KMS-11 (cell line): ENCODE results near the gene PTPRU.

ENCODE experiments used
- H2AFZ ChIP-seq: fragments of 200-600 bp; sonication (generic); 2 replicates; pipeline ENCODE4 v1.6.1; 2016; ENCODE audit warnings: antibody characterized with exemption, mixed run types, low read depth
- H3K27ac ChIP-seq: fragments of 200-600 bp; sonication (generic); 2 replicates; pipeline ENCODE4 v1.6.1; 2016; ENCODE audit warnings: mild to moderate bottlenecking, mixed run types
- H3K27me3 ChIP-seq: fragments of 200-600 bp; sonication (generic); 2 replicates; pipeline ENCODE4 v1.6.1; 2017; ENCODE audit warnings: mild to moderate bottlenecking, low read depth, mixed run types, moderate library complexity; ENCODE audit not compliant: insufficient read depth
- H3K36me3 ChIP-seq: fragments of 200-600 bp; sonication (generic); 2 replicates; pipeline ENCODE4 v1.6.1; 2017; ENCODE audit warnings: mild to moderate bottlenecking, mixed run types; ENCODE audit not compliant: insufficient read depth
- H3K4me1 ChIP-seq: fragments of 200-600 bp; sonication (generic); 2 replicates; pipeline ENCODE4 v1.6.1; 2016; ENCODE audit warnings: mild to moderate bottlenecking, low read depth, mixed run types; ENCODE audit not compliant: poor library complexity, severe bottlenecking
- H3K4me2 ChIP-seq: fragments of 200-600 bp; sonication (generic); 2 replicates; pipeline ENCODE4 v1.7.0; 2016; ENCODE audit warnings: mild to moderate bottlenecking, mixed run types
- H3K4me3 ChIP-seq: fragments of 200-600 bp; sonication (generic); IDR thresholded peaks from 2 replicates; pipeline ENCODE4 v1.6.1; 2017; ENCODE audit warnings: low read depth, low read length, mixed read lengths; ENCODE audit not compliant: insufficient read depth
- H3K79me2 ChIP-seq: fragments of 200-600 bp; sonication (generic); 2 replicates; pipeline ENCODE4 v1.6.1; 2016; ENCODE audit warnings: low read depth, mixed run types; ENCODE audit not compliant: insufficient read depth
- H3K9ac ChIP-seq: fragments of 200-600 bp; sonication (generic); 2 replicates; pipeline ENCODE4 v1.6.1; 2016; ENCODE audit warnings: mild to moderate bottlenecking, mixed run types
- H4K20me1 ChIP-seq: fragments of 200-600 bp; sonication (generic); 2 replicates; pipeline ENCODE4 v1.6.1; 2016; ENCODE audit warnings: mild to moderate bottlenecking, mixed run types; ENCODE audit not compliant: insufficient read depth
- TF ChIP-seq, protein P1 (sequence below): fragments of 200-600 bp; sonication (generic); conservative IDR thresholded peaks from 2 replicates; pipeline ENCODE4 v1.6.1; 2017; ENCODE audit warnings: low read depth, mild to moderate bottlenecking, antibody characterized with exemption, low read length, moderate library complexity, mixed read lengths

PTPRU gene

GRCh38 chr1:29355375-29355774 lies 119.1 kb downstream of the PTPRU start:
- TF ChIP-seq, protein P1, sequence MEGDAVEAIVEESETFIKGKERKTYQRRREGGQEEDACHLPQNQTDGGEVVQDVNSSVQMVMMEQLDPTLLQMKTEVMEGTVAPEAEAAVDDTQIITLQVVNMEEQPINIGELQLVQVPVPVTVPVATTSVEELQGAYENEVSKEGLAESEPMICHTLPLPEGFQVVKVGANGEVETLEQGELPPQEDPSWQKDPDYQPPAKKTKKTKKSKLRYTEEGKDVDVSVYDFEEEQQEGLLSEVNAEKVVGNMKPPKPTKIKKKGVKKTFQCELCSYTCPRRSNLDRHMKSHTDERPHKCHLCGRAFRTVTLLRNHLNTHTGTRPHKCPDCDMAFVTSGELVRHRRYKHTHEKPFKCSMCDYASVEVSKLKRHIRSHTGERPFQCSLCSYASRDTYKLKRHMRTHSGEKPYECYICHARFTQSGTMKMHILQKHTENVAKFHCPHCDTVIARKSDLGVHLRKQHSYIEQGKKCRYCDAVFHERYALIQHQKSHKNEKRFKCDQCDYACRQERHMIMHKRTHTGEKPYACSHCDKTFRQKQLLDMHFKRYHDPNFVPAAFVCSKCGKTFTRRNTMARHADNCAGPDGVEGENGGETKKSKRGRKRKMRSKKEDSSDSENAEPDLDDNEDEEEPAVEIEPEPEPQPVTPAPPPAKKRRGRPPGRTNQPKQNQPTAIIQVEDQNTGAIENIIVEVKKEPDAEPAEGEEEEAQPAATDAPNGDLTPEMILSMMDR = no peak
- no peak overlapping the region for H3K4me2 ChIP-seq

GRCh38 chr1:29356663-29357062 lies 120.3 kb downstream of the PTPRU start:
- H4K20me1 ChIP-seq = no peaks in the 10 kb centered on the region
- no peaks in the 10 kb centered on the region for H3K4me1 ChIP-seq
- peaks cover 69% of the 10 kb centered on the region for H3K27me3 ChIP-seq
- H3K79me2 ChIP-seq = no peaks in the 10 kb centered on the region
- no peak overlapping the region for H3K4me2 ChIP-seq
- no peak overlapping the region; the same call in 1 of the 2 replicates for H2AFZ ChIP-seq
- no peak overlapping the region for H3K4me3 ChIP-seq
- H3K9ac ChIP-seq = no peak overlapping the region
- H3K36me3 ChIP-seq = no peaks in the 10 kb centered on the region
- no peak overlapping the region for H3K27ac ChIP-seq
- TF ChIP-seq, protein P1 = no peak

More at GRCh38 chr1:29355375-29355774, 119.1 kb downstream of the PTPRU start:
- H3K4me1 ChIP-seq = no peaks in the 10 kb centered on the region
- H3K36me3 ChIP-seq = no peaks in the 10 kb centered on the region
- H3K27me3 ChIP-seq = peaks cover 60% of the 10 kb centered on the region
- no peak overlapping the region for H2AFZ ChIP-seq
- H3K27ac ChIP-seq = no peak overlapping the region
- H3K9ac ChIP-seq = no peak overlapping the region
- H3K79me2 ChIP-seq = no peaks in the 10 kb centered on the region
- H4K20me1 ChIP-seq = no peaks in the 10 kb centered on the region
- no peak overlapping the region for H3K4me3 ChIP-seq

DNA sequence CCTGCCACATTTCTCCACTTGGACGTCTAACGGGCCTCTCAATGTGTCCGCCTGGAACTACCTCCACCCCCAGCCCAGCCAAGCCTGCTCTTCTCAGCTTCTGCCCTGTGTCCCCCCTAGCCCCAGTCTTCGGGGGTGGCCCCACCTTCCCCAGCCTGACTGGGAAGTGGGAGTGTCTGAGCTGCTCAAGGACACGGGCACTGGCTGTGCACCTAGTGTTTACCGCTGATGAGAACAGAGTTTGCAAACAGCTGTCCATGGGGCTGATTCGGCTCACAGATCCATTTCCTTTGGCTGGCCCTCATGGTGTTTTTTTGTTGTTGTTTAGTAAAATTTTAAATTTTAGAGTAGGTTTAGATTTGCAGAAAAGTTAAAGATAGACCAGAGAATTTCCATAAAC lies 121.1 kb downstream of the PTPRU start:
- Histone ChIP-seq H3K27me3 (peaks cover 66% of the 10 kb centered on the region), H3K4me1 (no peaks in the 10 kb centered on the region), H3K4me2 (no peak overlapping the region), H3K4me3 (no peak overlapping the region), H3K79me2 (no peaks in the 10 kb centered on the region), H3K27ac (no peak overlapping the region), H2AFZ (no peak overlapping the region), H3K36me3 (no peaks in the 10 kb centered on the region), H3K9ac (no peak overlapping the region), H4K20me1 (no peaks in the 10 kb centered on the region)
- TF ChIP-seq, protein P1 = no peak

GRCh38 chr1:29358183-29358582 lies 121.9 kb downstream of the PTPRU start:
- H3K4me2 ChIP-seq = no peak overlapping the region
- no peaks in the 10 kb centered on the region for H4K20me1 ChIP-seq
- no peak overlapping the region for H3K9ac ChIP-seq
- no peak overlapping the region for H3K27ac ChIP-seq
- TF ChIP-seq, protein P1 = no peak
- no peak overlapping the region for H2AFZ ChIP-seq
- H3K36me3 ChIP-seq = no peaks in the 10 kb centered on the region
- H3K4me1 ChIP-seq = no peaks in the 10 kb centered on the region
- no peaks in the 10 kb centered on the region for H3K79me2 ChIP-seq
- no peak overlapping the region for H3K4me3 ChIP-seq
- H3K27me3 ChIP-seq = peaks cover 71% of the 10 kb centered on the region

GRCh38 chr1:29360768-29361167 lies 124.4 kb downstream of the PTPRU start:
- Histone ChIP-seq H3K27ac (no peak overlapping the region), H4K20me1 (no peaks in the 10 kb centered on the region), H3K36me3 (no peaks in the 10 kb centered on the region), H3K9ac (no peak overlapping the region), H3K4me1 (no peaks in the 10 kb centered on the region), H3K27me3 (peaks cover 62% of the 10 kb centered on the region), H3K79me2 (no peaks in the 10 kb centered on the region), H3K4me2 (no peak overlapping the region), H3K4me3 (no peak overlapping the region), H2AFZ (no peak overlapping the region)
- TF ChIP-seq, protein P1 = no peak
